Measurements from ENCODE around the gene OR51M1.
"Not testable (repeated sequence)": the region's sequence is repeated elsewhere in the genome, so short reads cannot be mapped to it uniquely, and the experiment has no call there.

The OR51M1 gene

DNA sequence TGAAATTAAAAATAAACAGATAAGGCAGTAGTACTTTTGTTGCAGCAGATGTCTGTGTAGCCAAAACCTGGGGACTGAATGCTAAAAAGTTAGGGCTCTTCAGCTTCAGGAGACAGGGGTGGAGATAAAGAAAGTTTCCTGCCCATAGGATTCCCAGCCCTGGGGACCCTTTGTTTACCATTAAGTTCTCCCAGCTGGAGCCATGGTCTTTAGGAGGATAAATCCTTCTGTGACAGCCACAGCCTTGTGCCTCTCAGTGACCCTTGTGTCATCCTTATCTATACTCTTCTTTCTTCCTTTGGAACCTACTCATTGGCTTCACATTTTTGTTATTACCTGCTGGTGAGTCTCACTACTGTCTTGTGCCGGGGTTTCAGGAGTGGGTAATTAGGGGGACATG, at the start of gene OR51M1:
TSS of gene OR51M1 (plus strand) at position 237 of the 400 bp plus-strand sequence. CDS start 5,587 bp downstream, outside the sequence.
- no peak for DNase-seq

DNA sequence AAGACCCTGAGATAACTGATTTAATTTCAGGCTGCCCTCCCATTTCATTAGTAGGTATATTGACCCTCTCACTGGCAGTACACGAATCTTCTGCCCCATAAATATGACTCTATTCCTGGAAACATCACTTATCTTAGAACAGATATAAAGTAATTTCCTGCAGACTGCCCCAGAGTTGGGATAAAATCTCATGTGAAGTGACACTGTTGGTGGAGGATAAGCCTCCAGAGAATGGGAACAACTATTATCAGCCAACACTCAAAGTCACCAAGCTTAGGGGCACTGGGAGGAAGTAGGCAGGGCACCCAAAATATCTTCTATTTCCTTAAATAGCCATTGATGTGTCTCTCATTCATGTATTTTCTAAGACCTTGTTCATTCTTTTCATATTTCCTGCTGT, 48.4 kb upstream of the OR51M1 start:
- no peak for DNase-seq

GRCh38 chr11:5336331-5336730, 47.3 kb upstream of the OR51M1 start:
- no peak for DNase-seq

DNA sequence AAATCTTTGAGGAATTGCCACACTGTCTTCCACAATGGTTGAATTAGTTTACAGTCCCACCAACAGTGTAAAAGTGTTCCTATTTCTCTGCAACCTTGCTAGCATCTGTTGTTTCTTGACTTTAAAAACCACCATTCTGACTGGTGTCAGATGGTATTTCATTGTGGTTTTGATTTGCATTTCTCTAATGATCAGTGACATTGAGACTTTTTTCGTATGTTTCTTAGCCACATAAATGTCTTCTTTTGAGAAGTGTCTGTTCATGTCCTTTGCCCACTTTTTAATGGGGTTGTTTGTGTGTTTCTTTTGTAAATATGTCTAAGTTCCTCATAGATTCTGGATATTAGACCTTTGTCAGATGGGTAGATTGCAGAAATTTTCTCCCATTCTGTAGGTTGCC, 46.4 kb upstream of the OR51M1 start:
- DNase-seq, result not testable (repeated sequence)

GRCh38 chr11:5339771-5340322, 43.8 kb upstream of the OR51M1 start:
- DNase-seq, result no peak

DNA sequence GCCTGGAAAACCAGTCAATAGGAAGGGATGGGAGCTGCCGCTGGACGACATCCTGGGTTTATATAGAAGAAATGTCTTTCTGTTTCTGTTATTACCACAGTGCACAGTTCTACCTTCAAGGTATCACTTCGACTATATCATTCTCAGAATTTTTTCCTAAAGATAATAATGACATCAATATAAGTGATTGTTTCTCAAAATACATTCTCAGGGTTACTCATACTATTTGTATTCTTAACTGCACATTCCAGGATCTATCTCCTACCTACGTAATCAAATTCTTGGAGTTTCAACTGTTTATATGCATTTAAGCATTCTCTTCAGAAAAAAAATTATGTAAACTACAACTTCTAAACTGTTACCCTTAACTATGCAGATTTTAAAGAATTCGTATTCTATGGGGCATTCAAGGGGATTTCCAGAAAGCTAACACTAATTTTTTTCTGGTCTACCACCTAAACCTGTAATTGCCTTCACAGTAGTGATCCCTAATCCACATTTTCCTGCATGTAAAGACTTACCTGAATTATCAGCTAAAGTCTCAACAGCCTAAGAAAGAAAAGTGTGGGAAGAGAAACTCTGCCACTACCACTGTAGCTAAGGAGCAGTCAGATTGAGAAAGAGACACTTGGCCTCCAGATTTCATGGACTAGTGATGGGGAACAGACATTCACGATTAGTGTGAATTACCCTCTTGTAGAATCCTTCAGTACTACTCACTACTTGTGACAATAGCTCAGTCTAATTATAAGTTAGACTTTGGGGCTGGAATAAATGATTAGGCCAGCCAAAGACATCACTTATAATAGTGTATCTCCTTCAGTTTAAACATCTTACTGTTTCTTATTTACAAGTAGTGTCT, 39.9 kb upstream of the OR51M1 start, which contains the start of gene OR51B5:
TSS of gene OR51B5 (minus strand) at position 51 of the 862 bp plus-strand sequence. CDS start at position 51, 0 bp downstream.
- DNase-seq, result no peak

GRCh38 chr11:5345831-5346230, 37.8 kb upstream of the OR51M1 start:
- no peak for DNase-seq

GRCh38 chr11:5348551-5349194, 34.9 kb upstream of the OR51M1 start:
- DNase-seq, result no peak

DNA sequence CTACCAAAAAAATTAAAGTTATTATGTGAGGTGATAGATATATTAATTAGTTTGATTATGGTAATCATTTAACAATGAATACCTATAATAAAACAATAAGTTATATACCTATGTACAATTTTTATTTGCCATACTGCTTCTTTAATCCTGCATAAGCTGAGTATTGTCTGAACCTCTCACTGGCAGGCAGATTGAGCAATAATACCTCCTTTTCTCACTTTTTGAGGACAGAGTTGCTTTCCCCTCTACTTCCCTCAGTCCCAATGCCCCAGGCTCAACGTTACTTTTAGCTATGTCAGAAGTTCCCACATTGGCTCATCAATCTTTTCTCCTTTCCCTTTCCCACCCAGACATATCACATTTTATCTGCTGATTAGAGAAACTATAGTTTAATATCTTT, 34.1 kb upstream of the OR51M1 start:
- no peak for DNase-seq

GRCh38 chr11:5351208-5351607, 32.4 kb upstream of the OR51M1 start, which contains the start of gene OR51B6:
OR51B6 (plus strand) TSS chr11:5351508; CDS start chr11:5351508, 0 bp downstream.
- DNase-seq, result no peak

GRCh38 chr11:5356031-5356430, 27.6 kb upstream of the OR51M1 start:
- not testable (repeated sequence) for DNase-seq

DNA sequence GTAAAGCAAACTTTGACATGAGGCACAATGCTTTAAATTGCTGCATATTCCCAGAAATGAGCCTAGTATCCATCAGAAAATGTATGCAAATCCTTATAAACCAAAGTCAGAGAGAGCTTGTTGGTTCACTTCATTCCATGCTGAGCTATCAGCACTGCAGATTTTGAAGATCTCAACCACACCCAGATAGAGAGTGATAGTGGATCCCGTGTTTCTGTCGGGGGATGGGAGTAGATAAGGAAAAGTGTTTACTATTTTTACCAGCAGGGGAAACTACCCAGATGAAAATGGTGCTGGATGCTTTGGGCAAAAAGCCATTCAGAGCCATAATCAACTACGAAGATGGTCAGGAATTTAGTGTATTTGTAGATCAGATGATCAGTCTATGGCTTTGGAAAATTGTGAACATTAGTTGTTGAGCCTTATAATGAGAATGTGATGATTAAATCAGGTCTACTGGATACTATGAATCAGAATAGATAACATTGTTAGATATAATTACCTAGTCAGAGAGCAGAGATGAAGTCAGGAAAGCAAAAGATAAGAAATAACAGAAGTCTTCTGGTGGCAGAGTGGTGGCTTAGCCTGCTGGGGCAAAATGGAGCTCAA, 21.5 kb upstream of the OR51M1 start:
- DNase-seq, result no peak

- no peak for DNase-seq
These were observed 19.9 kb upstream of the OR51M1 start for GRCh38 chr11:5363679-5364078.

GRCh38 chr11:5364214-5364613, 19.4 kb upstream of the OR51M1 start:
- no peak for DNase-seq

DNA sequence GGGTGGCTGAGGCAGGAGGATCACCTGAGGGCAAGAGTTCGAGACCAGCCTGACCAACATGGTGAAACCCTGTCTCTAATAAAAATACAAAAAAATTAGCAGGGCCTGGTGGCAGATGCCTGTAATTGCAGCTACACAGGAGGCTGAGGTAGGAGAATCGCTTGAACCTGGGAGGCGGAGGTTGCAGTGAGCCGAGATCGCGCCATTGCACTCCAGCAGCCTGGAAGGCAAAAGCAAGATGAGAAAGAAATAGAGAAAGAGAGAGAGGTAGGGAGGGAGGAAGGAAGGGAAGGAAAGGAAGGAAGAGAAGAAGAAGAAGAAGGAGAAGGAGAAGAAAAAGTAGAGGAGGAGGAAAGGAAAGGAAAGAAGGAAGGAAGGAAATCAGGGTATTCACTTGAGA, 17.2 kb upstream of the OR51M1 start:
- DNase-seq, result not testable (repeated sequence)

DNA sequence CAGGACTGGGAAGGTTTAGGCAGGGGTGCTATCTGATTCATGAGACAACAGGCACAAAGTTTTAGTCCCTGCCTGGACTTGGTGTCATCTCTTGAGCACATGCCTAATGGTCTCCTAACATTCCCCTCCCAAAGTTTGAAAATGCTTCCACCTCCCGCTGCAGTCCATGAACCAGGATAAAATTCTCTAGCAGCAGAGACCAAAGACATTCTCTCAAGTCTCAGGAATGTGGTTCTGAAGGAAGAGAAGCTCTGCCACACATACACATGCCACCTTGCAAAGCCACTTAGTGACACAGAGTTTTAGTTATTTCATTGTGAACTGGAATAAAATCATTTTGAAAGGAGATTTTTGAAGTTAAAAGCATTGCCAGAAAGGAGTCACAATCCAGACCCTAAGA, 16.8 kb upstream of the OR51M1 start:
- no peak for DNase-seq

- no peak for DNase-seq
These were observed 16.1 kb upstream of the OR51M1 start for GRCh38 chr11:5367448-5368074.

DNA sequence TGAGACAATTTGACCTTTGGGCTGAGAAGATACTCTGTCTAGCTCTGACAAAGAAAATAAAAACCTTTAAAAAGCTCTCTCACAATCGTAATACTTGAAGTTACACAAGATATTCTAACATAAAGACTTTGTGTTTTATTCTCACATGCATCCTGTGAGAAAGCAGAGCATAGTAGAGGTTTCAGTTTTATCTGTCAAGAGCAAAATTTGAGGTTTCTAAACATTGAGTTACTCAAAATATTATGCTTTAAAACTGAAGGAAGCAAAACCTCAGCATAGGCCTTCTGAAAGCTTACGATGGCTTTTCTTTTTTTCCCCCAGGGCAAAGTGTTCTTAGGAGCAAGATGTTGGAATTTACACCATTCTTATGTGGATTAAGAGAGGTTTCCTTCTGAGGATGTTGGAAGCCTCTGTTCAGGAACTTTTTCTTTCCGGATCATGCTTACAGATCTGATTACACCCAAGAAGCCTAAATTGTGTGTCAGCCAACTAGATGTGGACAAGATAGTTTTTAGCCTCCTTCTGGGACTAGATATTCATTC, 15.0 kb upstream of the OR51M1 start:
- DNase-seq, result no peak

DNA sequence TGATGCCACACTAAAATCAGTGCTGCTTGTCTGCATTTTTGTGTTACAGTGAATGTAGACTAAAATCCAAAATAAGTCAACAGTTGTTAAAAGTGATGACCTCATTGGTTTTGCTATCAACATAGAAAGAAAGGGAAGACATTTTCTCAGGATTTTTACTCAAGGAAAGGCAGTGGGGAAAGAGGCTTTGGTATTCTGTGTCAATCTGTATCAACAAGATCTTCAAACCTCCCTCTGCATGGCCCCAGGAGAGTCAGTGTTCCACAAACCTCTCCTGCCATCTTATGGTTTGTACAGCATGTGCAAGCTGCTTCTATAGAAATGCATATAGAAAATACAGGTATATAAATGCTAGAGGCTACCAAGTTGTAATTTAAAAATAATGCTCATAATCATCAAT, 13.8 kb upstream of the OR51M1 start:
- no peak for DNase-seq

GRCh38 chr11:5380740-5381342, 2.8 kb upstream of the OR51M1 start:
- peak; percentile 19 for DNase-seq

- DNase-seq, result no peak
These were observed 723 bp downstream of the OR51M1 start for GRCh38 chr11:5384335-5384734.

DNA sequence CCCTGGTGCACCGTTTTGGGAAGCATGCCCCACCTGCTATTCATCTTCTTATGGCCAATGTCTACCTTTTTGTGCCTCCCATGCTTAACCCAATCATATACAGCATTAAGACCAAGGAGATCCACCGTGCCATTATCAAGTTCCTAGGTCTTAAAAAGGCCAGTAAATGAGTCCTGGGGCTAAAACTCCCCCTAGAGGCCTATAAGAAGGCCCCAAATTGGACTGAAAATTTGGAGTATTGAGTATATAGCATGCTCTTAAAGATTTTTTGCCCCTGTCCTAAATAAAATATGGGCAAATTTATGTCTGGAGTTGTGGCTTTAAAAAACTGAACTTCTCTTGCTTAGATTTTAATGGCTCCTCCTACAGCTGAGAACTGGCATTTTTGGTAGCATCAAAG, 6.6 kb downstream of the OR51M1 start:
- no peak for DNase-seq
